Motor neuron (in vitro differentiated cells): Measurements from ENCODE around the gene ATG5. TPM values are rescaled to one million over a fixed set of nuclear protein-coding genes. Genes with fewer than 3 reads are reported as not detected.
A peak's percentile ranks its signal among the peaks of the same experiment; 100 is the strongest.
"Not testable (repeated sequence)": the region's sequence is repeated elsewhere in the genome, so short reads cannot be mapped to it uniquely, and the experiment has no call there.

ENCODE experiments used
- ATAC-seq, 8 experiments: fragments of 200-7000 bp; cut with Tn5 transposase; replicated peaks in 6 of 8; 2 replicates each; pipeline ENCODE4 v1.8.0; 2021; ENCODE audit warnings: mild to moderate bottlenecking in 8 of 8, moderate library complexity in 8 of 8
- H3K27ac ChIP-seq, 2 donors: fragments of 250-450 bp; sonication (Bioruptor Pico); 2 replicates each; pipeline ENCODE4 v1.9.0; 2021; ENCODE audit warnings: antibody characterized with exemption in 2 of 2, mild to moderate bottlenecking in 2 of 2, moderate library complexity in 1 of 2
- H3K4me1 ChIP-seq, 2 donors: fragments of 250-450 bp; sonication (Bioruptor Pico); replicated peaks in 1 of 2; 2 replicates each; pipeline ENCODE4 v1.6.1; 2021; ENCODE audit warnings: antibody characterized with exemption in 2 of 2, mild to moderate bottlenecking in 2 of 2, moderate library complexity in 1 of 2
- H3K4me3 ChIP-seq, 5 donors: fragments of 250-450 bp; sonication (Bioruptor Pico); 2 replicates each; pipeline ENCODE4 v1.9.0; 2021; ENCODE audit warnings: antibody characterized with exemption in 5 of 5, mild to moderate bottlenecking in 5 of 5, moderate library complexity in 4 of 5
- WGBS, 10 experiments: fragments of 450-650 bp; shearing (Covaris generic); methylation state at CpG; one replicate each; pipeline ENCODE4 v1.0.0; 2022; 5-methylcytosine and 5-hydroxymethylcytosine counted together
- in situ Hi-C, 9 experiments: fragments of 400-800 bp; cut with MboI; loops; one replicate each; pipeline ENCODE4 v1.15.0; 2021; ENCODE audit warnings: low sequenced_read_pairs in 9 of 9, low pct_unique_long_range_greater_than_20kb in 2 of 9; ENCODE audit not compliant: unreplicated experiment in 9 of 9
- total RNA-seq, 8 experiments: library from RNA; unstranded; fragments of 300-600 nt; gene quantifications; 2 replicates each; pipeline versions ENCODE4 v1.2.3 to v1.2.4, GENCODE V29; 2022

Gene ATG5
- total RNA-seq, 8 experiments from 2014 or later = 19.3 to 39.2 (median 28.4) TPM

GRCh38 chr6:106161893-106162292, 163.7 kb downstream of the ATG5 start:
- H3K27ac ChIP-seq = no peak overlapping the region
- ATAC-seq = no peak
- no peak overlapping the region for H3K4me3 ChIP-seq
- WGBS, 10 experiments = 94 to 100% (median 100%) methylated on average over 2 of the region's 2 CpGs; no CpG with 5 or more reads in 7 of the 10 experiments
- in situ Hi-C loops = no loop called here
- peaks cover 3% of the 10 kb centered on the region in 2 donors for H3K4me1 ChIP-seq

GRCh38 chr6:106161311-106161874, 164.2 kb downstream of the ATG5 start:
- in situ Hi-C loops = no loop called here
- WGBS, 10 experiments = 83 to 100% (median 93%) methylated on average over 1 to 3 of the region's 3 CpGs; no CpG with 5 or more reads in 3 of the 10 experiments
- no peak overlapping the region for H3K27ac ChIP-seq
- H3K4me3 ChIP-seq = no peak overlapping the region
- ATAC-seq = no peak
- H3K4me1 ChIP-seq = peaks cover 3% of the 10 kb centered on the region in 2 donors

- Histone ChIP-seq H3K27ac (no peak overlapping the region), H3K4me1 (peaks cover 3% of the 10 kb centered on the region in 2 donors), H3K4me3 (no peak overlapping the region)
- in situ Hi-C loops = no loop called here
- 60 to 100% (median 86%) methylated on average over 1 to 3 of the region's 3 CpGs; no CpG with 5 or more reads in 2 of the 10 experiments for WGBS, 10 experiments
- ATAC-seq = no peak
Observed at GRCh38 chr6:106160189-106160588, 165.4 kb downstream of the ATG5 start.

- in situ Hi-C loops = no loop called here
- H3K4me3 ChIP-seq = no peak overlapping the region
- ATAC-seq = peak in 1 of 8 experiments; percentile 7
- H3K27ac ChIP-seq = no peak overlapping the region
- peaks cover 3% of the 10 kb centered on the region in 2 donors for H3K4me1 ChIP-seq
- whole genome bisulfite sequencing, 10 experiments = 27 to 100% (median 84%) methylated on average over 1 to 3 of the region's 5 CpGs; no CpG with 5 or more reads in 4 of the 10 experiments
Observed at GRCh38 chr6:106159531-106159940, 166.0 kb downstream of the ATG5 start.

GRCh38 chr6:106158816-106159215, 166.7 kb downstream of the ATG5 start:
- no peak overlapping the region for H3K4me3 ChIP-seq
- peaks cover 3% of the 10 kb centered on the region in 2 donors for H3K4me1 ChIP-seq
- no peak for ATAC-seq
- WGBS, 10 experiments = 86 to 100% (median 100%) methylated on average over 1 of the region's 1 CpG; no CpG with 5 or more reads in 4 of the 10 experiments
- in situ Hi-C loops = no loop called here
- H3K27ac ChIP-seq = no peak overlapping the region

- ATAC-seq = no peak
- WGBS, 10 experiments = 0 to 100% (median 43%) methylated on average over 1 to 3 of the region's 3 CpGs; no CpG with 5 or more reads in 3 of the 10 experiments
- in situ Hi-C loops = no loop called here
Observed at GRCh38 chr6:106156863-106157262, 168.7 kb downstream of the ATG5 start.

GRCh38 chr6:106156413-106156812, 169.1 kb downstream of the ATG5 start:
- in situ Hi-C loops = no loop called here
- WGBS, 10 experiments = 42 to 100% (median 94%) methylated on average over 1 to 3 of the region's 3 CpGs; no CpG with 5 or more reads in 4 of the 10 experiments
- no peak overlapping the region for H3K4me3 ChIP-seq
- no peak overlapping the region for H3K27ac ChIP-seq
- ATAC-seq = no peak
- no peaks in the 10 kb centered on the region for H3K4me1 ChIP-seq

More at GRCh38 chr6:106156863-106157262, 168.7 kb downstream of the ATG5 start:
- Histone ChIP-seq H3K4me3 (no peak overlapping the region), H3K27ac (no peak overlapping the region), H3K4me1 (no peaks in the 10 kb centered on the region)

- no peak for ATAC-seq
- Histone ChIP-seq H3K4me3 (no peak overlapping the region), H3K27ac (no peak overlapping the region), H3K4me1 (no peaks in the 10 kb centered on the region)
- in situ Hi-C loops = no loop called here
- 33 to 100% (median 94%) methylated on average over 1 to 12 of the region's 12 CpGs for WGBS, 10 experiments
Observed at GRCh38 chr6:106155219-106155830, 170.2 kb downstream of the ATG5 start.

GRCh38 chr6:106154326-106154725, 171.2 kb downstream of the ATG5 start:
- in situ Hi-C loops = no loop called here
- Histone ChIP-seq H3K4me1 (no peaks in the 10 kb centered on the region), H3K4me3 (no peak overlapping the region), H3K27ac (no peak overlapping the region)
- ATAC-seq = no peak
- 71 to 100% (median 95%) methylated on average over 1 to 8 of the region's 8 CpGs; no CpG with 5 or more reads in 4 of the 10 experiments for WGBS, 10 experiments

GRCh38 chr6:106152952-106153351, 172.6 kb downstream of the ATG5 start:
- H3K27ac ChIP-seq = no peak overlapping the region
- peak in 1 of 8 experiments; percentile 48 for ATAC-seq
- no peak overlapping the region for H3K4me3 ChIP-seq
- in situ Hi-C loops = no loop called here
- WGBS, 10 experiments = 21 to 100% (median 80%) methylated on average over 1 to 4 of the region's 4 CpGs; no CpG with 5 or more reads in 1 of the 10 experiments
- H3K4me1 ChIP-seq = no peaks in the 10 kb centered on the region

GRCh38 chr6:106152476-106152875, 173.1 kb downstream of the ATG5 start:
- WGBS, 10 experiments = 65 to 100% (median 89%) methylated on average over 1 to 3 of the region's 3 CpGs; no CpG with 5 or more reads in 2 of the 10 experiments
- in situ Hi-C loops, H3K4me3 ChIP-seq, ATAC-seq, H3K27ac ChIP-seq, H3K4me1 ChIP-seq: not testable (repeated sequence)

GRCh38 chr6:106149472-106150069, 176.0 kb downstream of the ATG5 start:
- 83 to 100% (median 86%) methylated on average over 1 of the region's 1 CpG; no CpG with 5 or more reads in 6 of the 10 experiments for WGBS, 10 experiments
- ATAC-seq = no peak
- Histone ChIP-seq H3K4me1 (peaks cover 0 to 3% of the 10 kb centered on the region in 2 donors), H3K4me3 (no peak overlapping the region), H3K27ac (no peak overlapping the region)
- in situ Hi-C loops = no loop called here

GRCh38 chr6:106147476-106147875, 178.1 kb downstream of the ATG5 start:
- ATAC-seq = no peak
- WGBS, 10 experiments = 86 to 100% (median 90%) methylated on average over 1 of the region's 2 CpGs; no CpG with 5 or more reads in 5 of the 10 experiments
- Histone ChIP-seq H3K27ac (no peak overlapping the region), H3K4me1 (peaks cover 0 to 3% of the 10 kb centered on the region in 2 donors), H3K4me3 (no peak overlapping the region)
- in situ Hi-C loops = no loop called here
